GM23338 (cell line): ENCODE measurements around the gene SPDYA.

Experiments used
- CREB1 ChIP-seq: fragments of 250-450 bp; sonication (Bioruptor Pico); IDR thresholded peaks from 2 replicates; pipeline ENCODE4 v1.5.0; 2020; ENCODE audit warnings: low read depth, mild to moderate bottlenecking, moderate library complexity
- EZH2 ChIP-seq: fragments of 200-600 bp; sonication (generic); IDR thresholded peaks from one replicate; pipeline ENCODE4 v1.8.0; 2017; ENCODE audit warnings: antibody characterized with exemption, mild to moderate bottlenecking, low read depth; ENCODE audit not compliant: unreplicated experiment
- EZH2phosphoT487 ChIP-seq: fragments of 200-600 bp; sonication (generic); IDR thresholded peaks from one replicate; pipeline ENCODE4 v1.8.1; 2018; ENCODE audit warnings: antibody characterized with exemption; ENCODE audit not compliant: unreplicated experiment
- JUNB ChIP-seq: IDR thresholded peaks from one replicate; pipeline ENCODE4 v1.6.1; 2016; ENCODE audit warnings: antibody characterized with exemption; ENCODE audit not compliant: unreplicated experiment
- NANOG ChIP-seq: IDR thresholded peaks from 2 replicates; pipeline ENCODE4 v1.6.1; 2016; ENCODE audit warnings: antibody characterized with exemption, borderline replicate concordance
- POLR2AphosphoS5 ChIP-seq: IDR thresholded peaks from 2 replicates; pipeline ENCODE4 v1.6.1; 2016; ENCODE audit warnings: antibody characterized with exemption, low read depth
- STAT1 ChIP-seq: IDR thresholded peaks from one replicate; pipeline ENCODE4 v1.6.1; 2016; ENCODE audit warnings: antibody characterized with exemption; ENCODE audit not compliant: unreplicated experiment
- ZNF114 ChIP-seq: fragments of 250-450 bp; sonication (Bioruptor Pico); IDR thresholded peaks from 2 replicates; pipeline ENCODE4 v1.5.0; 2020; ENCODE audit warnings: mild to moderate bottlenecking, moderate library complexity
- TF ChIP-seq, protein P1 (sequence below), 2 experiments: fragments of 200-600 bp in 1 of 2; sonication (generic) in 1 of 2; conservative IDR thresholded peaks; 2 replicates each; pipeline versions ENCODE4 v1.5.1 to v1.6.1; 2016 to 2017; ENCODE audit warnings: antibody characterized with exemption in 2 of 2, low read depth in 2 of 2, mild to moderate bottlenecking in 2 of 2, moderate library complexity in 1 of 2
- TF ChIP-seq, protein P2 (sequence below): IDR thresholded peaks from one replicate; pipeline ENCODE4 v1.6.1; 2018; ENCODE audit warnings: antibody characterized with exemption; ENCODE audit not compliant: unreplicated experiment
- TF ChIP-seq, protein P3 (sequence below): IDR thresholded peaks from 2 replicates; pipeline ENCODE4 v1.6.1; 2016; ENCODE audit warnings: antibody characterized with exemption

DNA sequence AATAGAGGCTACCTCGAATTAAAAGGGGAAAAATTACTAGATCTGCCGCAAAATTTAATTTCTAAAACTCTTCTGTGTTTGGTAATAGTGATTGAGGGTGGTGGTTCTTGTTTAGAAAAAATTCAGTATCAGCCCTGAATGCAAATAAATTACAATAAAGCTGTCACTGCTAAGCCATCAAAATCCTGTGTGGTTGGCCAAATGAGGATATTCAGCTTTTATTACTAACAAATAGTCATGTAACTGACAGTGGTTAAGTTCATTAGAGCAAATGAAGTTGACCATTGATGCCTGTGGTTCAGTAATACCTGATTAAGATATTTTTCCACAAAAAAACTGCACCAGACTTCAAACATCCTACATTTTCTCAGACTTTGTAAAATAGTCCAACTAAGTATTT is 44.6 kb upstream of the SPDYA start:
- TF ChIP-seq, protein P1, sequence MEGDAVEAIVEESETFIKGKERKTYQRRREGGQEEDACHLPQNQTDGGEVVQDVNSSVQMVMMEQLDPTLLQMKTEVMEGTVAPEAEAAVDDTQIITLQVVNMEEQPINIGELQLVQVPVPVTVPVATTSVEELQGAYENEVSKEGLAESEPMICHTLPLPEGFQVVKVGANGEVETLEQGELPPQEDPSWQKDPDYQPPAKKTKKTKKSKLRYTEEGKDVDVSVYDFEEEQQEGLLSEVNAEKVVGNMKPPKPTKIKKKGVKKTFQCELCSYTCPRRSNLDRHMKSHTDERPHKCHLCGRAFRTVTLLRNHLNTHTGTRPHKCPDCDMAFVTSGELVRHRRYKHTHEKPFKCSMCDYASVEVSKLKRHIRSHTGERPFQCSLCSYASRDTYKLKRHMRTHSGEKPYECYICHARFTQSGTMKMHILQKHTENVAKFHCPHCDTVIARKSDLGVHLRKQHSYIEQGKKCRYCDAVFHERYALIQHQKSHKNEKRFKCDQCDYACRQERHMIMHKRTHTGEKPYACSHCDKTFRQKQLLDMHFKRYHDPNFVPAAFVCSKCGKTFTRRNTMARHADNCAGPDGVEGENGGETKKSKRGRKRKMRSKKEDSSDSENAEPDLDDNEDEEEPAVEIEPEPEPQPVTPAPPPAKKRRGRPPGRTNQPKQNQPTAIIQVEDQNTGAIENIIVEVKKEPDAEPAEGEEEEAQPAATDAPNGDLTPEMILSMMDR (conservative IDR thresholded peaks at IDR 0.05; ENCODE audit: low read depth in 2 of 2): no peak
- no peak for TF ChIP-seq POLR2AphosphoS5
- no peak for TF ChIP-seq EZH2phosphoT487
- no peak for TF ChIP-seq CREB1 (CRISPR knock-in tag)
- TF ChIP-seq, protein P2, sequence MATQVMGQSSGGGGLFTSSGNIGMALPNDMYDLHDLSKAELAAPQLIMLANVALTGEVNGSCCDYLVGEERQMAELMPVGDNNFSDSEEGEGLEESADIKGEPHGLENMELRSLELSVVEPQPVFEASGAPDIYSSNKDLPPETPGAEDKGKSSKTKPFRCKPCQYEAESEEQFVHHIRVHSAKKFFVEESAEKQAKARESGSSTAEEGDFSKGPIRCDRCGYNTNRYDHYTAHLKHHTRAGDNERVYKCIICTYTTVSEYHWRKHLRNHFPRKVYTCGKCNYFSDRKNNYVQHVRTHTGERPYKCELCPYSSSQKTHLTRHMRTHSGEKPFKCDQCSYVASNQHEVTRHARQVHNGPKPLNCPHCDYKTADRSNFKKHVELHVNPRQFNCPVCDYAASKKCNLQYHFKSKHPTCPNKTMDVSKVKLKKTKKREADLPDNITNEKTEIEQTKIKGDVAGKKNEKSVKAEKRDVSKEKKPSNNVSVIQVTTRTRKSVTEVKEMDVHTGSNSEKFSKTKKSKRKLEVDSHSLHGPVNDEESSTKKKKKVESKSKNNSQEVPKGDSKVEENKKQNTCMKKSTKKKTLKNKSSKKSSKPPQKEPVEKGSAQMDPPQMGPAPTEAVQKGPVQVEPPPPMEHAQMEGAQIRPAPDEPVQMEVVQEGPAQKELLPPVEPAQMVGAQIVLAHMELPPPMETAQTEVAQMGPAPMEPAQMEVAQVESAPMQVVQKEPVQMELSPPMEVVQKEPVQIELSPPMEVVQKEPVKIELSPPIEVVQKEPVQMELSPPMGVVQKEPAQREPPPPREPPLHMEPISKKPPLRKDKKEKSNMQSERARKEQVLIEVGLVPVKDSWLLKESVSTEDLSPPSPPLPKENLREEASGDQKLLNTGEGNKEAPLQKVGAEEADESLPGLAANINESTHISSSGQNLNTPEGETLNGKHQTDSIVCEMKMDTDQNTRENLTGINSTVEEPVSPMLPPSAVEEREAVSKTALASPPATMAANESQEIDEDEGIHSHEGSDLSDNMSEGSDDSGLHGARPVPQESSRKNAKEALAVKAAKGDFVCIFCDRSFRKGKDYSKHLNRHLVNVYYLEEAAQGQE: no peak
- TF ChIP-seq JUNB: no peak
- no peak for TF ChIP-seq EZH2
- no peak for TF ChIP-seq STAT1
- TF ChIP-seq, protein P3, sequence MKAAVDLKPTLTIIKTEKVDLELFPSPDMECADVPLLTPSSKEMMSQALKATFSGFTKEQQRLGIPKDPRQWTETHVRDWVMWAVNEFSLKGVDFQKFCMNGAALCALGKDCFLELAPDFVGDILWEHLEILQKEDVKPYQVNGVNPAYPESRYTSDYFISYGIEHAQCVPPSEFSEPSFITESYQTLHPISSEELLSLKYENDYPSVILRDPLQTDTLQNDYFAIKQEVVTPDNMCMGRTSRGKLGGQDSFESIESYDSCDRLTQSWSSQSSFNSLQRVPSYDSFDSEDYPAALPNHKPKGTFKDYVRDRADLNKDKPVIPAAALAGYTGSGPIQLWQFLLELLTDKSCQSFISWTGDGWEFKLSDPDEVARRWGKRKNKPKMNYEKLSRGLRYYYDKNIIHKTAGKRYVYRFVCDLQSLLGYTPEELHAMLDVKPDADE: no peak
- no peak for TF ChIP-seq ZNF114 (CRISPR knock-in tag)
- TF ChIP-seq NANOG: no peak
